HL-60 (cell line): Measurements from ENCODE around the gene MLLT6.

ENCODE experiments used
- DNase-seq, 2 experiments: peaks; one replicate each; pipeline ENCODE4 v3.0.0-alpha.2; 2010 to 2020; ENCODE audit warnings: low read depth in 1 of 2, low spot score in 1 of 2
- H3K27ac ChIP-seq: fragments of 250-450 bp; sonication (Bioruptor Pico); replicated peaks from 2 replicates; pipeline ENCODE4 v1.5.1; 2020; ENCODE audit warnings: mild to moderate bottlenecking, moderate library complexity
- H3K27me3 ChIP-seq: fragments of 250-450 bp; sonication (Bioruptor Pico); 2 replicates; pipeline ENCODE4 v1.5.1; 2021; ENCODE audit warnings: mild to moderate bottlenecking, moderate library complexity; ENCODE audit not compliant: insufficient read depth, poor library complexity, severe bottlenecking
- H3K4me3 ChIP-seq: replicated peaks from 2 replicates; pipeline ENCODE4 v1.5.1; 2011; ENCODE audit warnings: mild to moderate bottlenecking, control low read depth, low read length; ENCODE audit not compliant: insufficient read depth
- GABPA ChIP-seq: IDR thresholded peaks from 2 replicates; pipeline ENCODE4 v1.6.1; 2012; ENCODE audit warnings: low read depth
- POLR2AphosphoS5 ChIP-seq: IDR thresholded peaks from 2 replicates; pipeline ENCODE4 v1.6.1; 2012; ENCODE audit warnings: low read depth
- SPI1 ChIP-seq: IDR thresholded peaks from 2 replicates; pipeline ENCODE4 v1.6.1; 2012; ENCODE audit warnings: low read depth, mild to moderate bottlenecking, borderline replicate concordance
- TF ChIP-seq, protein P1 (sequence below): IDR thresholded peaks from 2 replicates; pipeline ENCODE4 v1.6.1; 2012; ENCODE audit warnings: low read depth; ENCODE audit not compliant: insufficient replicate concordance
- TF ChIP-seq, protein P2 (sequence below): IDR thresholded peaks from one replicate; pipeline ENCODE4 v1.5.1; 2011; ENCODE audit warnings: low read length, control low read depth, inconsistent platforms; ENCODE audit not compliant: insufficient read depth

Gene MLLT6

DNA sequence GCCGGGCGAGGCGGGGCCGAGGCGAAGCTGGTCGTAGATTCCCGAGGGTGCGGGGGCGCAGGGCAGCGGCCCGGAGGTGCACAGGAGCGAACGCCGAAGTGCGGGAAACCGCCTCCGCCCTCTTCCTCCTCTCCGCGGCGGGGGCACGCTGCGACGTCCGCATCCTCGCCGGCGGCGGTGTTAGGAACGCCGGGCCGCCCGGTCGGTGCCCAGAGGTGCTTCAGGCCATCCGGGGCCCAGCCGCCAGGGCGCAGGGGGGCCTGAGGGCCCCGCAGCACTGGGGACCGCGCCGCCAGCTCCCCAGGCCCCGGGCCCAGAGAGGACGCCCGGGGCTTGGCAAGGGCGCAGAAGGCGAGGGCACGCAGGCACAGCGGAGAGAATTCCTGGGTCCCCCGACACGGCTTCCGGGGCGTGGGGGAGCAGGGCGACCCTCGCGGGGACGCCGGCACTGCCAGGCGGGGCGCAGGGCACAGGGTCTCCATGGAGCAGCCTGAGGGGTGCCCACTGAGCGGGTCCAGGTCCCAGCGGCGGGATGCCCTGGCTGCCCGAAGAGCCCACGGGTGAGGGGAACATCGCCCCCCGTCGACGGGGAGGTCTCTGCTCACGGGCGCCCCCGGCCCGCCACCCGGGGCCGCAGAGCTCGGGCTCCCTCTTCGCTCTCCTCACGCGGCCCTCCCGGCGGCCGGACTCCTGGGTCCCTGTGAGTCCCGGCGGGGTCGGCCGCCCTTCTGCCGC is 30.9 kb upstream of the MLLT6 start:
- Histone ChIP-seq H3K27ac (no peak overlapping the region), H3K4me3 (peak overlapping the region; percentile 49), H3K27me3 (peaks cover 47% of the 10 kb centered on the region)
- DNase-seq, result no peak
- TF ChIP-seq, protein P1, sequence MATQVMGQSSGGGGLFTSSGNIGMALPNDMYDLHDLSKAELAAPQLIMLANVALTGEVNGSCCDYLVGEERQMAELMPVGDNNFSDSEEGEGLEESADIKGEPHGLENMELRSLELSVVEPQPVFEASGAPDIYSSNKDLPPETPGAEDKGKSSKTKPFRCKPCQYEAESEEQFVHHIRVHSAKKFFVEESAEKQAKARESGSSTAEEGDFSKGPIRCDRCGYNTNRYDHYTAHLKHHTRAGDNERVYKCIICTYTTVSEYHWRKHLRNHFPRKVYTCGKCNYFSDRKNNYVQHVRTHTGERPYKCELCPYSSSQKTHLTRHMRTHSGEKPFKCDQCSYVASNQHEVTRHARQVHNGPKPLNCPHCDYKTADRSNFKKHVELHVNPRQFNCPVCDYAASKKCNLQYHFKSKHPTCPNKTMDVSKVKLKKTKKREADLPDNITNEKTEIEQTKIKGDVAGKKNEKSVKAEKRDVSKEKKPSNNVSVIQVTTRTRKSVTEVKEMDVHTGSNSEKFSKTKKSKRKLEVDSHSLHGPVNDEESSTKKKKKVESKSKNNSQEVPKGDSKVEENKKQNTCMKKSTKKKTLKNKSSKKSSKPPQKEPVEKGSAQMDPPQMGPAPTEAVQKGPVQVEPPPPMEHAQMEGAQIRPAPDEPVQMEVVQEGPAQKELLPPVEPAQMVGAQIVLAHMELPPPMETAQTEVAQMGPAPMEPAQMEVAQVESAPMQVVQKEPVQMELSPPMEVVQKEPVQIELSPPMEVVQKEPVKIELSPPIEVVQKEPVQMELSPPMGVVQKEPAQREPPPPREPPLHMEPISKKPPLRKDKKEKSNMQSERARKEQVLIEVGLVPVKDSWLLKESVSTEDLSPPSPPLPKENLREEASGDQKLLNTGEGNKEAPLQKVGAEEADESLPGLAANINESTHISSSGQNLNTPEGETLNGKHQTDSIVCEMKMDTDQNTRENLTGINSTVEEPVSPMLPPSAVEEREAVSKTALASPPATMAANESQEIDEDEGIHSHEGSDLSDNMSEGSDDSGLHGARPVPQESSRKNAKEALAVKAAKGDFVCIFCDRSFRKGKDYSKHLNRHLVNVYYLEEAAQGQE, result peak; percentile 7
- TF ChIP-seq POLR2AphosphoS5, result no peak

- Histone ChIP-seq H3K27ac (no peak within 1 kb of the TSS), H3K27me3 (peaks cover 41% of the 10 kb centered on the region), H3K4me3 (peak within 1 kb of the TSS; percentile 49)
- TF ChIP-seq POLR2AphosphoS5 (no peak), SPI1 (no peak)
- TF ChIP-seq, protein P1, result peak; percentile 7
- DNase-seq, result peak; percentile 79 to 81
Measured at GRCh38 chr17:38674749-38675615, 30.1 kb upstream of the MLLT6 start, which contains the start of gene EPOP. Gene EPOP (minus strand): TSS chr17:38674957. CDS start chr17:38674495, 462 bp downstream.

GRCh38 chr17:38676706-38677504 is 28.2 kb upstream of the MLLT6 start:
- TF ChIP-seq, protein P1, result no peak
- TF ChIP-seq POLR2AphosphoS5 (no peak), GABPA (no peak), SPI1 (peak; percentile 18; the same call in 1 of the 2 replicates)
- TF ChIP-seq, protein P2, sequence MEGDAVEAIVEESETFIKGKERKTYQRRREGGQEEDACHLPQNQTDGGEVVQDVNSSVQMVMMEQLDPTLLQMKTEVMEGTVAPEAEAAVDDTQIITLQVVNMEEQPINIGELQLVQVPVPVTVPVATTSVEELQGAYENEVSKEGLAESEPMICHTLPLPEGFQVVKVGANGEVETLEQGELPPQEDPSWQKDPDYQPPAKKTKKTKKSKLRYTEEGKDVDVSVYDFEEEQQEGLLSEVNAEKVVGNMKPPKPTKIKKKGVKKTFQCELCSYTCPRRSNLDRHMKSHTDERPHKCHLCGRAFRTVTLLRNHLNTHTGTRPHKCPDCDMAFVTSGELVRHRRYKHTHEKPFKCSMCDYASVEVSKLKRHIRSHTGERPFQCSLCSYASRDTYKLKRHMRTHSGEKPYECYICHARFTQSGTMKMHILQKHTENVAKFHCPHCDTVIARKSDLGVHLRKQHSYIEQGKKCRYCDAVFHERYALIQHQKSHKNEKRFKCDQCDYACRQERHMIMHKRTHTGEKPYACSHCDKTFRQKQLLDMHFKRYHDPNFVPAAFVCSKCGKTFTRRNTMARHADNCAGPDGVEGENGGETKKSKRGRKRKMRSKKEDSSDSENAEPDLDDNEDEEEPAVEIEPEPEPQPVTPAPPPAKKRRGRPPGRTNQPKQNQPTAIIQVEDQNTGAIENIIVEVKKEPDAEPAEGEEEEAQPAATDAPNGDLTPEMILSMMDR, result peak; percentile 99
- H3K27me3 ChIP-seq, result peaks cover 29% of the 10 kb centered on the region
- H3K4me3 ChIP-seq, result no peak overlapping the region
- H3K27ac ChIP-seq, result no peak overlapping the region
- peak; percentile 81 to 83 for DNase-seq
